Stimulated activated CD4-positive, alpha-beta T cell treated with anti-CD3 and anti-CD28 coated beads, Interleukin-15, amount 100 ng/mL, for 1 hour (primary cell): ENCODE measurements around the gene CYRIA.

Source experiments
- DNase-seq, 2 donors: peaks; one replicate each; pipeline ENCODE4 v3.0.0-alpha.2; 2020; ENCODE audit warnings: low read depth in 1 of 2, low spot score in 1 of 2

The CYRIA gene

GRCh38 chr2:16632598-16632997 lies 33.0 kb downstream of the CYRIA start:
- no peak for DNase-seq

GRCh38 chr2:16630463-16630862 lies 35.2 kb downstream of the CYRIA start:
- no peak for DNase-seq

GRCh38 chr2:16629770-16630169 lies 35.9 kb downstream of the CYRIA start:
- no peak for DNase-seq

- DNase-seq, result no peak
Measured at GRCh38 chr2:16629044-16629443, 36.6 kb downstream of the CYRIA start.

- no peak for DNase-seq
Measured at GRCh38 chr2:16628314-16628713, 37.3 kb downstream of the CYRIA start.

GRCh38 chr2:16626997-16627605 lies 38.5 kb downstream of the CYRIA start:
- DNase-seq, result no peak

- no peak for DNase-seq
Measured at GRCh38 chr2:16626497-16626896, 39.1 kb downstream of the CYRIA start.

- DNase-seq, result no peak
Measured at GRCh38 chr2:16625759-16626158, 39.9 kb downstream of the CYRIA start.

- DNase-seq, result no peak
Measured at GRCh38 chr2:16625201-16625729, 40.4 kb downstream of the CYRIA start.

GRCh38 chr2:16624436-16624780 lies 41.2 kb downstream of the CYRIA start:
- DNase-seq, result no peak

GRCh38 chr2:16623564-16624435 lies 41.8 kb downstream of the CYRIA start:
- no peak for DNase-seq

- DNase-seq, result no peak
Measured at GRCh38 chr2:16623031-16623430, 42.6 kb downstream of the CYRIA start.

- DNase-seq, result no peak
Measured at GRCh38 chr2:16622399-16622968, 43.1 kb downstream of the CYRIA start.

- DNase-seq, result no peak
Measured at GRCh38 chr2:16621316-16621715, 44.3 kb downstream of the CYRIA start.

GRCh38 chr2:16620590-16620989 lies 45.0 kb downstream of the CYRIA start:
- DNase-seq, result no peak

- no peak for DNase-seq
Measured at GRCh38 chr2:16619576-16620245, 45.9 kb downstream of the CYRIA start.

- no peak for DNase-seq
Measured at GRCh38 chr2:16617282-16618266, 48.1 kb downstream of the CYRIA start.
